GM19099 (cell line): ENCODE results near the gene LELP1.

Source experiments
- POLR2A ChIP-seq: IDR thresholded peaks from 3 replicates; pipeline ENCODE4 v1.6.1; 2011; ENCODE audit warnings: low read depth; ENCODE audit not compliant: insufficient read length; ENCODE audit errors: extremely low read depth

Gene LELP1

DNA sequence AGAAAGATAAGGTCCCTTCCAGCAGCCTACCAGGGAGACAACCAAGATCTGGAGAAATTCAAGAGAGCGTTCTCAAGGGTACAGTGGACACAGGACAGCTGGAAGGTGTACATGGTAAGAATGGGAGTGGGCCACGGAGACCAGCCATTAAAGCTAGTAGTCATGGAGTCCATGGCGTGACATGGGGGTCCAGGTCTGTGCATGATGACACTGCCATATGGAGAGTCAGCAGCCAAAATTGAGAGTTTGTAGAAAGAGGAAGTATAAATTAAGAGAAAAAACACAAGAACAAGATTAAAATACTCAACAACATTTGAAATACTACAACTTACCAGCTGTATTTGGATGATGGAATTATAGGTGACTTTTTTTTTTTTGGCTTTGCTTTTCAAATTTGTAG is 48.3 kb downstream of the LELP1 start:
- no peak for TF ChIP-seq POLR2A

DNA sequence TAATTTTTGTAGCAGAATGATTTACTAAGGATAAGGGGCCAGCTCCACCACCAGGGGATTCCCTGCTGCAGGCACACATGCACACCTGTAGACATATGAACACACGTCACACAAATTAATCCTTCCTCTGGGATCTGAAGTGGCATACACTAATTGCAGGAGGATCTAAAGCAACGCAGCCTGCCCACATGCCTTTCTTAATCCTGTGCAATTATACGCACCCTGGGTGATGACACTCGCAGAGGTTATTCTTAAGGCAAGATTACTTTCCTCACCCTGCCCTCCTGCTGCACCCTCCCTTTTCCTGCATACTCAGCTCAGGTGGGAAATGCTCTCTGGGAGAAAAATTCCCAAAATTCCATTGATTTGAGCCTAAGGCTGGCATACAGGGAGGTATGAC is 48.8 kb downstream of the LELP1 start:
- no peak for TF ChIP-seq POLR2A

DNA sequence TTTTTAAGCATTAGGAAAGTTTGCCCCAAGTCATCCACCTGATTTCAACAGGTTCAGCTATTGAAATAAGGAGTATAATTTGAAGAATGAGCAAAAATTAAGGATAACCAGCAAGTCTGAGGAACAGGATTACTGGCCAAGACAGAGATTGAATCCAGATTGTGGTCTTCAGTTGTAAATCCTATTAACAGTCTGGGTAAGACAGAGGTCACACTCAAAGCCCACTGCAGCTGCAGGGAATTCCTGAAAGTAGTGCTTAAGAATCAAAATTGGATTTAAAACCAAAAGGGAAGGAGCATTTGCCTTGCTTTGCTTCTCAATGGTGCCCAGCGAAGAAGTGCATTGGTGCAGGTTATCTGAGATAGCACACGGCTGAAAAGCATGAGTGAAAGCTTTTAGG is 49.8 kb downstream of the LELP1 start:
- no peak for TF ChIP-seq POLR2A

DNA sequence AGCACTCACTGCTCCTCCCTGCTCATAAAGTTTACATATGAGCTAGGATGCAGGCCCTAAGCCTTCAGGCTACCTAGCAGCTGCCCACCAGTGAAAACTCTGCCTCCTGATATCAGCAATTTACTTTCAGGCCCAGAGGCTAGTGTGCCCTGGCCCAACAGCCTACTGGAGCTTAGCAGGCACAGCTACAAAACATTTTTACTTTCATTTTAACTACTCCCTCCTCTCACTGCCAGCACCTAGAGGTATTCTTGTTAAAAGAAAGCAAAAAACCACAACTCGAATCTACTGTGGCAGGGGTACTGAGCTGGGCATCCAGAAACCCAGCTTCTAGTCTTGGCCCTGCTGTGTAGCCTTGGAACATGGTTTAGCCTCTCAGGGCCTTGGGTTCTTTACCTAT is 50.5 kb downstream of the LELP1 start:
- TF ChIP-seq POLR2A: no peak
